ENCODE data around the gene HDAC9.

HDAC9 gene

GRCh38 chr7:18558503-18558902, 63.0 kb downstream of the HDAC9 start:
- DNase-seq: no peak

DNA sequence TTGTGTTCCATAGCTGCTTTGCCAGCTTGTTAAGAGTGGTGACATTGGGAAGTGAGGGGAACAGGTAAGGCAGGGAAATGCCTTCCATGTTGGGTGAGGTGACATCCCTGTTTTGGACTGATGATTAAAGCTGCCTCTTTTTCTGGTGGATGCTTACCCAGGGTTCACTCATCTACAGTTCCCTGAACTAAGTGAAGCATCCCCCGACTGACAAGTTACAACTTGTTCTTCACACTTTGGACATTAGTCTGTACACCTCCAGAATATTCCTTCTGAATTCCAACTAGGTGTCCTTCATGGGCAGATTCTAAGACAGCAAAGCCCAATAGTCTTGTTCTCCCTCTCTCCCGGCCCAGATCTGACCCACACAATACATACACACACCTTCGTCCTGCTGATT, 63.4 kb downstream of the HDAC9 start:
- DNase-seq: no peak

DNA sequence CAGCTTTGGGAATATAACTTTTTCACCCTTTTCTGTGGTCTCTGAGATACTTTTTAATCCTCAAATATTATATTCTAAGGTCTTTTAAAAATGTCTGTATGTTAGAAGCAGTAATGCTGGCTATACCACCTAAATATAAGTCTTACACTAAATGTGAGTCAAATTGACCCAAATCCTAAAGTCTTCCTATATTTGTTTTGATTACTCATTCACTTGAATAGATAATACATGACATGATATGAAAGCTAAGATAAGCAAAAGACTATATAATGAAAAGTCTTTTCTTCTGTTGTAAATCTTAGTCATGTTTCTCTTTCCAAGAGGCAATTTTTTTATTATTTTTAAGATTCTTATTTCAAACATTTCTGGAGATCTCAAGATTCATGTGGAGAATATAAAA, 64.2 kb downstream of the HDAC9 start:
- no peak for DNase-seq

DNA sequence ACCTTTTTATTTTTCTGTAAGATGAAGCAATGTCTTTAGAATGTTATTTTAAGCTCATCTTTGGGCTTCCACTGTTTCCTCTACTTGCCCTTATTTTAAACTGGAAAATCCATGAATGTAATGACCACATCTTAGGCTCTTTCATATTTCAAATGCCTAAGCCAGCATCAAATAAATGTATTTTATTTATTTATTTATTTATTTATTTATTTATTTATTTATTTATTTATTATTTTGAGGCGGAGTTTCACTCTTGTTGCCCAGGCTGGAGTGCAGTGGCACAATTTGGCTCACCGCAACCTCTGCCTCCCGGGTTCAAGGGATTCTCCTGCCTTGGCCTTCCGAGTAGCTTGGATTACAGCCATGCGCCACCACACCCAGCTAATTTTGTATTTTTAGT, 69.2 kb downstream of the HDAC9 start:
- no peak for DNase-seq

DNA sequence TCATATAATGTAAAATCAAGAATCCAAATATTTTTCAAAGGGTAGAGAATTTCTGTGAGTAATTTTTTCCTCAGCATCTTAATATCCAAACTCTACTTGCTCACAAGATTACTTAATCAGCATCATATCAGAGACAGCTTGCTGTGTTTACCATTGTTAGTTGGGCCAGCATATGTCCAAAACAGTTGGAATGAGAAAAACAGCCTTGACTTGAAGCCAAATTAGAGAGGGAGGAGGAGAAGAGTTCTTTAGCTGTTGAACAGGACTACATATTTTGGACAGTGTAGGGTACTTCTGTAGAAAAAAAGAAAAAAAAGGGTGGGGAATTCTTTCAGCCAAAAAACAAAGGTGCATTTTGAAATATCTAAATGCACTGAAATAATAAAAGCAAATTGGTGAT, 69.8 kb downstream of the HDAC9 start:
- no peak for DNase-seq

DNA sequence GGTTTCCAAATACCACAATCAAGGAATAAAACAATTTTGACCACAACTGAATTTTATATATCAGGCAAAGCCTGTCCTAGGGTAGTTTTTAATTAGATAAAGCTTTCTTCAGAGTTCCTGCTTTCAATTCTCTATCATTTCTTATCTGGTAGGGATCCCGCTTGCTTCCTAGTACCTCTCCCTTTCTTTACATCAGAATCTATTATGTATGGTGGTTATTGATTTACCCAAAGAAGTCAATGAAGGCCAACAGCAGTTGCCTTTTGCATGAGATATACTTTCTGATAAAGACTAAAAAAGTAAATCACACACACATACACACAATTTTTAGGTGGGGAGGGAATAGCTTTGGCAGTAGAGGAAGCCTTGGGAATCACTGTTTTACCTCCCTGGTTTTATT, 70.7 kb downstream of the HDAC9 start:
- DNase-seq: no peak

GRCh38 chr7:18566829-18567228, 71.3 kb downstream of the HDAC9 start:
- DNase-seq: peak; percentile 27

DNA sequence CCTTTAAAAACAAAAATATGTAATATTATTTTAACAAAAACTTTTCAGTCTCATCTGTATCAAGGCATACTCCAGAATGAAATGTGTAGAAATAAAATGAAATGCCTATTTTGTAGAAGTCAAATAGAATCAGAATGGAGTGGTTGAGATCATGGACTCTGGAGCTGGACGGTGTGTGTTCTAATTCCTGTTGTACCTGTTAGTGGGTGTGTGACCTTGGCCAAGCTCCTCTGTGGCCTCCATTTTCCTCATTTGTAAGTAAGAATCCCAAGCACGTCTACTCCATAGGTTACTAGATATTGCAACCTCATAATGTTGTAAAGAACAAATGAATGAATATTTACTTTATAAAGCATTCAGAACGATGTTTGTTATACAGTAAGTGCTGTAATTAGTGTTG, 74.9 kb downstream of the HDAC9 start:
- DNase-seq: no peak

DNA sequence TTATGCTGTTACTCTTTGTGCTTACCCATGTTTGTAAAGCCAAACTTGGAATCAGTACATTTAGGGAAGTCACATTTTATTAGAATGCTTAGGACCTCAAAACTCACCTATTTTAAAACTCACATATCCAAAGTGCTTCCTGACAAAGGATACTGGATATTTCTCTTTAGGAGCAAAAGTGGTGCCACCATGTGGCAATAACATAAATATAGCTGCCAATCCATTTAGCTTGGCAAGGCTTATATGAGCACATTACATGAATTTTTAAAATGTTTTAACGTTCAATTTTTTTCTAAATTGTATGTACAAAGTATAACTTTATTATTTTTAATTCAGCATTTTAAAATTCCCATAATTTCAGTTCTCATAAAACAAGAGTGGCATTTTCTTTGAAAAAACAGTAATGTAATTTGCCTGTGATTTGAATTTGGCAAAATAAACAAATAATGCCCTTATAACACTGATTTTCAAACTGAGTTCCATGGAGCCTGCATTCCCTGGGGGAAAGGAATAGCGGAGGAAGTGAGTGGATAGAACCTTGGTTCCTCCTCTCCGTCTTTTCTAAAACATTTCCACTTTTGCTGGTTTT, 75.4 kb downstream of the HDAC9 start:
- peak; percentile 50 for DNase-seq

GRCh38 chr7:18572154-18572553, 76.6 kb downstream of the HDAC9 start:
- no peak for DNase-seq

- no peak for DNase-seq
These were observed 77.3 kb downstream of the HDAC9 start for GRCh38 chr7:18572885-18573284.

- DNase-seq: no peak
These were observed 78.1 kb downstream of the HDAC9 start for GRCh38 chr7:18573410-18574234.

DNA sequence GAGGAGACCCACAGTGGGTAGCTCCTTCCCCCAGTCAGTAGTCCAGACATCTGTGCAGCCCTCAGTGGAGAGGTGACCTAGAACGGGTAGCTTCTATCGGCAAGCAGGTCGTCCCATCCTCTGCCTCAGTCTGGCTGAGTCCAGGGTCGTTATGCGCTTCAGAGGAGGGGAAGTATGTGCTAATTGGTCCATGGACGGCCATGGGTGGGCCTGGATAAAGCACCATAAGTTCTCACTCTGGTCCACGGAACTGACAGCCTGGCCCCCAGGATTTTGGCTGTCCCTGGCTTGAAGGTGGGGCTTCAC, 78.6 kb downstream of the HDAC9 start:
- no peak for DNase-seq

DNA sequence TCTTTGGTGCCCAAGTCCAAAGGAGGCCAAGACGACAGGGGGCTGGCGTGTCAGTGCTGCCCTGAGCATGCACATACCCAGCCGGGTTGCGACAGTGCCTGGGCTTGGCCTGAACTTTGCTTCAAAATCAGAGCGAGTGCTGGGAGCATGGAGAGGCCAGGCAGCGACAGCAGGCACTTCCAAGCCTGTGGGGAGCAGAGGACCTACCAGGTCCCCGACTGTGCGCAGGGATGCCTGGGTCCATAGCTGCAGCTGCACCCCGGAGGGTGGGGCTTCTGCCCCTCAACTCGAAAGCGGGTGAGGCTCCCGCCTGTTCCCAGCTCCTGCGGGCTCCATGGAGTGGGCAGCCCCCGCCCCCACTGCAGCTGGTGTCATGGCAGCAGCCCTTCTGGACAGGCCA, 79.1 kb downstream of the HDAC9 start:
- DNase-seq: no peak

- DNase-seq: no peak
These were observed 80.3 kb downstream of the HDAC9 start for GRCh38 chr7:18575622-18576572.

DNA sequence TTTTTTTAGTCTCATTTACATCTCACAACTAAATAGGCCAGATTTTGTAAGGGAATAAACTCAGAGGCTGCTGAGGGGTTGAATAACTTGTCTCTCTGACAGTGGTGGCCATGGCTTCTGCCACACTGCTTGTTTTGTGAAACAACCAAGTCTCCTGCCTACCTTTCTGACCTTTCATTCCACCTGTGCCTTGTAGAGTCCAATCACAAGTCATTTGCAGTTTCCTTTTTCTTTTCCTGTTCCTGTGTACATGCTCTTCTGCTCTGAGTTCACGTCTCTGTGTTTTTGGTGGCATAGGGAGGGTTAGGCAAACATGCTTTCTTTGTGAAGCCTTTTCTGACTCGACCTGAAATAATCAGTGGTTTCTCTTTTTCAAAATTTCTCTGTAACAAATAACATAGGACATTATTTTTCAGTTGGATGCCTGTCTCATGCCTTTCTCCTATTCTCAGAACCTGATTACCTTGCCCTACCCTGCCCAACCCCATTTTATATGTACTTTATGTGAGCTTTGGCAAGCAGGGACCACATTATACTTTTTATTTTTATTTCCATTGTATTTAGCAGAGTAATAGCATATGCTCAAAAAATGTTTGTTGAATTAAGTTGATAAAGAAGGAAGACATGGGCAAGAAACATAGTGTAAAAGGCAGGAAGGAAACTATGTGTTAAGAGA, 81.7 kb downstream of the HDAC9 start:
- no peak for DNase-seq

DNA sequence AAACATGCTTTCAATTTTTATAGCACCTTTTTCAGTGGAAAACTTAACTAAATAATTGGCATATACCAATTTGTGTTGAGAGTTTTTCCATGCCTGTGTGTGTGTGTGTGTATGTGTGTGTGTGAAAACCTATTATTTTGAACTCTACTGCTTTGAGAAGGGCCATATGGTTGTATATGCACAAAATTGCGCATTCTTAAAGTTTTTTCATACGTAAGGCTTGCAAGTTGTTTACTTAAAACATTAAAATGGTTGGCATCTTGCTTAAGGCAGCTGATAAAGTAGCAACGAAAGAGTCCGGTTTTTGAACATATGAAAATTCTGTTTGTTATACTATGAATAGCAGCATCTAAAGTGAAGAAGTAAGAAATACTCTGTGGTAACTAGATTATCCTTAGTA, 84.1 kb downstream of the HDAC9 start:
- no peak for DNase-seq

GRCh38 chr7:18580950-18581349, 85.4 kb downstream of the HDAC9 start:
- no peak for DNase-seq

GRCh38 chr7:18583305-18583704, 87.8 kb downstream of the HDAC9 start:
- DNase-seq: no peak

- DNase-seq: peak; percentile 32
These were observed 94.7 kb downstream of the HDAC9 start for GRCh38 chr7:18590241-18590640.

- peak; percentile 66 for DNase-seq
These were observed 95.3 kb downstream of the HDAC9 start for GRCh38 chr7:18590744-18591340.

GRCh38 chr7:18593602-18594279, 98.2 kb downstream of the HDAC9 start:
- no peak for DNase-seq
